UCSD-AML1 (cell line): ENCODE data around the gene CADM2.

ENCODE experiments used
- DNase-seq: peaks from one replicate; lab custom pipeline; 2025; ENCODE audit not compliant: unreplicated experiment; lab: John Stamatoyannopoulos, UW

CADM2 gene

GRCh38 chr3:84983490-84983889 is 24.7 kb downstream of the CADM2 start:
- no peak for DNase-seq

- no peak for DNase-seq
Measured at GRCh38 chr3:84984429-84984828, 25.6 kb downstream of the CADM2 start.

- no peak for DNase-seq
Measured at GRCh38 chr3:84985795-84986194, 27.0 kb downstream of the CADM2 start.

- DNase-seq: no peak
Measured at GRCh38 chr3:84987706-84988504, 29.1 kb downstream of the CADM2 start.

- DNase-seq: no peak
Measured at GRCh38 chr3:84989102-84989501, 30.3 kb downstream of the CADM2 start.

- no peak for DNase-seq
Measured at GRCh38 chr3:84991422-84991900, 32.7 kb downstream of the CADM2 start.

GRCh38 chr3:84993956-84994355 is 35.2 kb downstream of the CADM2 start:
- DNase-seq: no peak

GRCh38 chr3:84998545-84998944 is 39.8 kb downstream of the CADM2 start:
- no peak for DNase-seq

- no peak for DNase-seq
Measured at GRCh38 chr3:85003479-85003878, 44.7 kb downstream of the CADM2 start.

GRCh38 chr3:85004147-85004546 is 45.4 kb downstream of the CADM2 start:
- DNase-seq: no peak

GRCh38 chr3:85005946-85006345 is 47.2 kb downstream of the CADM2 start:
- DNase-seq: no peak

GRCh38 chr3:85007195-85008094 is 48.7 kb downstream of the CADM2 start:
- no peak for DNase-seq

GRCh38 chr3:85020828-85021227 is 62.0 kb downstream of the CADM2 start:
- DNase-seq: no peak

- no peak for DNase-seq
Measured at GRCh38 chr3:85030052-85030451, 71.3 kb downstream of the CADM2 start.

- DNase-seq: no peak
Measured at GRCh38 chr3:85037203-85037602, 78.4 kb downstream of the CADM2 start.

- DNase-seq: no peak
Measured at GRCh38 chr3:85041001-85041400, 82.2 kb downstream of the CADM2 start.

- no peak for DNase-seq
Measured at GRCh38 chr3:85041562-85042055, 82.8 kb downstream of the CADM2 start.

- no peak for DNase-seq
Measured at GRCh38 chr3:85050821-85051220, 92.0 kb downstream of the CADM2 start.

GRCh38 chr3:85051786-85052185 is 93.0 kb downstream of the CADM2 start:
- DNase-seq: no peak

GRCh38 chr3:85053626-85054025 is 94.8 kb downstream of the CADM2 start:
- no peak for DNase-seq

- DNase-seq: no peak
Measured at GRCh38 chr3:85054579-85054978, 95.8 kb downstream of the CADM2 start.

GRCh38 chr3:85068911-85069310 is 110.1 kb downstream of the CADM2 start:
- no peak for DNase-seq
